ENCODE measurements around the gene INTS6. TPM values are rescaled to one million over a fixed set of nuclear protein-coding genes. Genes with fewer than 3 reads are reported as not detected.

INTS6 gene
- total and polyA plus RNA-seq, 2 of the 4 experiments (the other 2 are of a cell fraction), result 12.9 to 42.3 TPM

DNA sequence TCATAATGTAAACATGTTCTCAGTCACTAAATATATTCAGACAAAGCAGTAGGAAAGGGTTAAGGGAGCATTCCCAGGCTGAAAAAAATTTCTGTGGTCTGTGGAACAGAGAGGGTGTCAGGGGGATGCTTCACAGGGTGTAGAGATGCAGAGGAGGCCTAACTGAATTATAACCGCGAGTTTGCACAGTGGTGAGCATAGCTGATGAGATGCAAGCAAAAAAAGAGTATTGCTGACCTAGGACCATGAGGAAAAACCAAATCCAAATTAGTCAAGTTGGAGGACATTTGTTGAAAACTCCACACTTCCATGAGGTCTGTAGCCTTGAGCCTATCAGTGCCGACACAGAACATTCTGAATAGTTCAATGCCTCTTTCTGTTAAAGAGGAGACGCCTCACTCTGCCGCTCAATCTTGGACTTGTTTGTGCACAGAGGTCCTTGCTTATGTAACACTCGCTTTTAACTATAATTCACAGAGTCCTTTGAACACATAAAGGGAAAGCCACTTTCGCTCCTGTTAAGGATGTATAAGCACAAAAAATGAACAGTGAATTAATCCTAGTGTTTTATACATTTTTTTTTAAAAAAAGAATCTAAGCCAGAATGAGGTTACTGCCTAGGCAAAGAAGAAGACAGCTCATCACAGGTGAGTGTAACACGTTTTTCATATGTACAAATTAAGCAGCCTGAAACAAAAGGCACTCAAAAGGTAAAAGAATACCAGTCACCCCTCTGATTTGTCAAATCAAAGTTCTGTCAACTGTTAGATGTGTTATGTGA, 25.8 kb upstream of the INTS6 start:
- Histone ChIP-seq H3K27ac (ENCODE audit: insufficient read depth, low read length) (no peak overlapping the region), H2BK20ac (ENCODE audit: low read depth, low read length) (peak overlapping the region; percentile 76), H3K9me3 (ENCODE audit: control insufficient read depth, insufficient read depth, low read length) (no peaks in the 10 kb centered on the region), H3K79me1 (ENCODE audit: low read depth in 1 of 2, low read length in 2 of 2) (no peaks in the 10 kb centered on the region), H2AFZ (replicated peaks; ENCODE audit: low read length, poor library complexity) (no peak overlapping the region), H3K9me1 (ENCODE audit: insufficient read depth, low read length) (peaks cover 4% of the 10 kb centered on the region; the same call in 1 of the 2 replicates), H3K4me1 (ENCODE audit: control insufficient read depth, insufficient read depth, low read length) (peaks cover 10% of the 10 kb centered on the region), H3K4me2 (ENCODE audit: low read depth, low read length) (peak overlapping the region; percentile 72; the same call in 1 of the 2 replicates), H2BK120ac (ENCODE audit: low read depth, low read length) (peak overlapping the region; percentile 56), H2BK15ac (ENCODE audit: low read depth, low read length) (peak overlapping the region; percentile 76; the same call in 2 of the 3 replicates), H4K8ac (ENCODE audit: low read depth in 2 of 2, low read length in 2 of 2) (peak overlapping the region in 1 of 2 experiments; percentile 11; a peak in 1 of 4 replicates), H3K56ac (ENCODE audit: extremely low read depth, insufficient read depth, low read length) (no peak overlapping the region), H4K91ac (ENCODE audit: insufficient read depth, low read depth, low read length) (0 out of 2 replicates have a peak overlapping the region, but pooled peaks have one; percentile 29), H3K9ac (ENCODE audit: low read depth, low read length) (no peak overlapping the region), H4K5ac (ENCODE audit: low read depth, low read length) (no peak overlapping the region), H3K36me3 (ENCODE audit: control insufficient read depth, insufficient read depth, low read length) (no peaks in the 10 kb centered on the region), H2AK9ac (replicated peaks; ENCODE audit: low read depth, low read length, poor library complexity) (no peak overlapping the region), H3K18ac (ENCODE audit: low read depth, low read length) (peak overlapping the region; percentile 24; the same call in 1 of the 2 replicates), H4K20me1 (ENCODE audit: insufficient read depth, low read length) (no peaks in the 10 kb centered on the region), H3K23ac (ENCODE audit: low read depth, low read length) (0 out of 2 replicates have a peak overlapping the region, but pooled peaks have one; percentile 43), H3K4me3 (ENCODE audit: insufficient read depth, low read depth, low read length) (no peak overlapping the region), H2BK5ac (ENCODE audit: low read depth, low read length, poor library complexity, severe bottlenecking) (peak overlapping the region; percentile 3), H2AK5ac (ENCODE audit: low read depth, low read length) (peak overlapping the region; percentile 79; the same call in 1 of the 2 replicates), H3K27me3 (ENCODE audit: control insufficient read depth, insufficient read depth, low read length) (no peaks in the 10 kb centered on the region), H3K14ac (replicated peaks; ENCODE audit: low read depth, low read length) (peak overlapping the region; percentile 23; the same call in 1 of the 2 replicates), H3K4ac (ENCODE audit: low read depth, low read length) (peak overlapping the region; percentile 35; the same call in 1 of the 2 replicates)
- ChIA-PET CTCF (interaction anchor here (0.7 kb wide), 1 partner anchor 106 kb away, joined by 3 read pairs; no protein-coding TSS in a partner anchor), POLR2A (ENCODE audit: unreplicated experiment) (no interaction called here)
- dilution Hi-C loops (cut with HindIII; ENCODE audit: low sequenced_read_pairs, unreplicated experiment) (no loop called here), intact Hi-C loops (cut with micrococcal nuclease) (no loop called here), in situ Hi-C loops (cut with MboI; ENCODE audit: low sequenced_read_pairs) (no loop called here)
- ATAC-seq (ENCODE audit: low read depth) (no peak), DNase-seq (no peak)
- no TSS peak for BruUV-seq (replicated peaks)
- WGBS, 2 experiments (ENCODE audit: extremely low coverage in 2 of 2, insufficient read length in 1 of 2), result no CpG with 5 or more reads among the region's 8 CpGs
- TF ChIP-seq MAFK (IDR thresholded peaks at IDR 0.05; ENCODE audit: low read depth, low read length), result no peak
- no peak for TF ChIP-seq RCOR1 (IDR thresholded peaks at IDR 0.05; ENCODE audit: insufficient replicate concordance, low read length)
- TF ChIP-seq, protein P1, sequence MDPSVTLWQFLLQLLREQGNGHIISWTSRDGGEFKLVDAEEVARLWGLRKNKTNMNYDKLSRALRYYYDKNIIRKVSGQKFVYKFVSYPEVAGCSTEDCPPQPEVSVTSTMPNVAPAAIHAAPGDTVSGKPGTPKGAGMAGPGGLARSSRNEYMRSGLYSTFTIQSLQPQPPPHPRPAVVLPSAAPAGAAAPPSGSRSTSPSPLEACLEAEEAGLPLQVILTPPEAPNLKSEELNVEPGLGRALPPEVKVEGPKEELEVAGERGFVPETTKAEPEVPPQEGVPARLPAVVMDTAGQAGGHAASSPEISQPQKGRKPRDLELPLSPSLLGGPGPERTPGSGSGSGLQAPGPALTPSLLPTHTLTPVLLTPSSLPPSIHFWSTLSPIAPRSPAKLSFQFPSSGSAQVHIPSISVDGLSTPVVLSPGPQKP (IDR thresholded peaks at IDR 0.05; ENCODE audit: borderline replicate concordance, low read depth, low read length), result no peak
- no peak for TF ChIP-seq POLR2A (IDR thresholded peaks at IDR 0.05; ENCODE audit: low read depth, low read length)
- TF ChIP-seq CEBPB (IDR thresholded peaks at IDR 0.05; ENCODE audit: low read depth, low read length), result no peak
- no peak for TF ChIP-seq CHD1 (IDR thresholded peaks at IDR 0.05; ENCODE audit: low read depth, low read length)
- no peak for TF ChIP-seq CTCF (conservative IDR thresholded peaks at IDR 0.05; ENCODE audit: low read depth, low read length)
- no peak for TF ChIP-seq MXI1 (IDR thresholded peaks at IDR 0.05; ENCODE audit: borderline replicate concordance, low read depth, low read length)
- no peak for TF ChIP-seq SMC3 (IDR thresholded peaks at IDR 0.05; ENCODE audit: low read depth, low read length)
- no peak for TF ChIP-seq BHLHE40 (IDR thresholded peaks at IDR 0.05; ENCODE audit: low read depth, low read length)
- TF ChIP-seq MAZ (IDR thresholded peaks at IDR 0.05; ENCODE audit: borderline replicate concordance, low read depth, low read length), result no peak
- TF ChIP-seq, protein P2, sequence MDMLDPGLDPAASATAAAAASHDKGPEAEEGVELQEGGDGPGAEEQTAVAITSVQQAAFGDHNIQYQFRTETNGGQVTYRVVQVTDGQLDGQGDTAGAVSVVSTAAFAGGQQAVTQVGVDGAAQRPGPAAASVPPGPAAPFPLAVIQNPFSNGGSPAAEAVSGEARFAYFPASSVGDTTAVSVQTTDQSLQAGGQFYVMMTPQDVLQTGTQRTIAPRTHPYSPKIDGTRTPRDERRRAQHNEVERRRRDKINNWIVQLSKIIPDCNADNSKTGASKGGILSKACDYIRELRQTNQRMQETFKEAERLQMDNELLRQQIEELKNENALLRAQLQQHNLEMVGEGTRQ (IDR thresholded peaks at IDR 0.05; ENCODE audit: low read depth, low read length), result no peak
- no peak for TF ChIP-seq RFX5 (IDR thresholded peaks at IDR 0.05; ENCODE audit: low read depth, low read length)
- TF ChIP-seq NFE2L2 (IDR thresholded peaks at IDR 0.05; ENCODE audit: low read depth, low read length), result no peak
